22Rv1 (cell line): ENCODE measurements around the gene PKP4.

Experiments
- CTCF ChIP-seq: fragments of 450-650 bp; IDR thresholded peaks from 2 replicates; pipeline ENCODE4 v1.5.1; 2017; ENCODE audit warnings: mild to moderate bottlenecking
- ZFX ChIP-seq: fragments of 450-650 bp; IDR thresholded peaks from 2 replicates; pipeline ENCODE4 v1.6.1; 2017; ENCODE audit warnings: antibody characterized with exemption, borderline replicate concordance

- TF ChIP-seq CTCF (no peak), ZFX (no peak)
These were observed 235.8 kb downstream of the PKP4 start for GRCh38 chr2:158692372-158693103.
